GM12874 (cell line): ENCODE results near the gene GAS1.
A peak's percentile ranks its signal among the peaks of the same experiment; 100 is the strongest.

ENCODE experiments used
- CTCF ChIP-seq: IDR thresholded peaks from 2 replicates; pipeline ENCODE4 v1.5.1; 2011; ENCODE audit warnings: low read depth, mild to moderate bottlenecking, control low read depth, low read length, moderate library complexity; ENCODE audit not compliant: insufficient read depth

GAS1 gene

GRCh38 chr9:86962692-86963091 is 15.4 kb upstream of the GAS1 start:
- TF ChIP-seq CTCF: no peak

GRCh38 chr9:86960938-86961337 is 13.6 kb upstream of the GAS1 start:
- no peak for TF ChIP-seq CTCF

- no peak for TF ChIP-seq CTCF
Observed at GRCh38 chr9:86958203-86958602, 10.9 kb upstream of the GAS1 start.

DNA sequence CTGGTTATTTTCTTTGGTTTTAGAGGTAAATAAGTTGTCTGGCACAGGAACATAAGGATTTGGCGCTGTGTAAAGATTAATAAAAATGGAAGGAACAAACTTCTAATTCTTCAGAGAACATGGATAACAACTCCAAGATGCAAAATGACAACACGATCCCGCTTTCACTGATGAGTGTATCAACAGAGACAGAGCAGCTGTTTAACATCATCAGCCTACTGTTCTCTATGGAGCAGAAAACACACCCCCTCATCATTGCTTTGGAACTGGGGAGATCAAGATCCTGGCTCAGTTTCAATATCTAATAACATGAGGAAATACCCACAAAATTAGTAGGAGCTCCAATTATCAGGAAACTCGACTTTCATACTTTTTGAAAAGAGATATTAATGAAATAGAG is 8.3 kb upstream of the GAS1 start:
- no peak for TF ChIP-seq CTCF

- no peak for TF ChIP-seq CTCF
Observed at GRCh38 chr9:86955042-86955441, 7.7 kb upstream of the GAS1 start.

- TF ChIP-seq CTCF: no peak
Observed at GRCh38 chr9:86953181-86953580, 5.9 kb upstream of the GAS1 start.

DNA sequence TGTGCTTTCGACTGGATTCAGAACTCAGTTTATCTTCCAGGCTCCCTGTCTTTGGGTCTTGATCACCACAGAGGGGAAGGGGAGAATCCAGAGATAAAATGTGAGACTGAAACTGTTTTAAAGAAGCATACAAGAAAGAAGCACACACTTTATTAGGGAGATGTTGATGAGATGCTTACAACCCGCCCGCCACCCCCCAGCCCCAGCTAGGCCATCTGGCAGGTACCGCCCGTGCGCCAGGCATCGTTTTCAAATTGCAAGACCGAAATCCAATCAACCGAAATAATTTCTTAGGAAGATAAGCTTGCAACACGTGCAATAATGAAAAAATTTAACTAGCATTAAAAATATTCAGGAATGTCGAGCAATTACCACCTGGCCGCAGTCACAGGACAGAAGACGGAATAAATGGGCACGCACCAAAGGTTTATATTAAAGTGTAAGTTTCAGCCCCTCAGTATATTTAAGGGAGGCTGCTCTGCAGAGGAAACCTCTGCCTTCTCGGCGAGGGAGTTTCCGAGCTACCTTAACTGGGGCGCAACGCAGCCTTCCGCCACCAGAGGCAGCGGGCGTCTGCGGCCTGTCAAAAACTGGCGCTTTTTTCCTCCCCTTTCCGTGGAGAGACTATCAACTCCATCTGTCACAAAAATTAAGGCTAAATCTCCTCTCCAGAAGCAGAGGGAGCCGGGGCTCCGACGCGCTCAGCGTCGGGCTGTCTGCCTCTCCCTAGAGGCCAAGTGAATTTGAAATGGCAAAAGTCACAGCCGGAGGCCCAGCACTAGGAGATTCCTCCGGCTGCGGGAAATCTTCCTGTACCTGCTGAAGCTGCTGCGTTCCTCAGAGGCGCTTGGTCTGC is 996 bp upstream of the GAS1 start:
- TF ChIP-seq CTCF: peak; percentile 85
